ENCODE results near the gene CDC42EP5. TPM values are rescaled to one million over a fixed set of nuclear protein-coding genes. Genes with fewer than 3 reads are reported as not detected.

Gene CDC42EP5
- total RNA-seq, 1 donor from 2014 or later, result 153 TPM

DNA sequence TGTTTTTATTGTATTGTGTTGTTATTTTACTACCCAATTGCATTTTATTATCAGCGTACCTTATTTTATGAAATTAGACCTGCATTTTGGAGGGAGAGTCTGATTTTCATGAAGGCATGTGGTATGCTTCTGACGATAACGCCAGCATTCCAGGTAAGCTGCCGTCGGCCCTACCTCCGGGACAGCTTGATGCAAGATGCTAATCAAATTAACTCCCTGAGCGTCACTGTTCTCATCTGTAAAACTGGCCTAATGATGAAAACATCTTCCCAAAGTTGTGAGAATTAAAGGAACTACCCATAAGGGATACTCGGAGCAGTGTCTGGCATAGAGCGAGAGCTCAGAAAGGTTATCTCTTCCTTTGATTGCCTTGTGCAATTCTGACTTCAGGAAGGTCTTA lies 16.7 kb upstream of the CDC42EP5 start:
- H3K36me3 ChIP-seq, result no peaks in the 10 kb centered on the region
- no peak overlapping the region for H3K4me3 ChIP-seq
- H3K27me3 ChIP-seq, result no peaks in the 10 kb centered on the region
- TF ChIP-seq, protein P1, sequence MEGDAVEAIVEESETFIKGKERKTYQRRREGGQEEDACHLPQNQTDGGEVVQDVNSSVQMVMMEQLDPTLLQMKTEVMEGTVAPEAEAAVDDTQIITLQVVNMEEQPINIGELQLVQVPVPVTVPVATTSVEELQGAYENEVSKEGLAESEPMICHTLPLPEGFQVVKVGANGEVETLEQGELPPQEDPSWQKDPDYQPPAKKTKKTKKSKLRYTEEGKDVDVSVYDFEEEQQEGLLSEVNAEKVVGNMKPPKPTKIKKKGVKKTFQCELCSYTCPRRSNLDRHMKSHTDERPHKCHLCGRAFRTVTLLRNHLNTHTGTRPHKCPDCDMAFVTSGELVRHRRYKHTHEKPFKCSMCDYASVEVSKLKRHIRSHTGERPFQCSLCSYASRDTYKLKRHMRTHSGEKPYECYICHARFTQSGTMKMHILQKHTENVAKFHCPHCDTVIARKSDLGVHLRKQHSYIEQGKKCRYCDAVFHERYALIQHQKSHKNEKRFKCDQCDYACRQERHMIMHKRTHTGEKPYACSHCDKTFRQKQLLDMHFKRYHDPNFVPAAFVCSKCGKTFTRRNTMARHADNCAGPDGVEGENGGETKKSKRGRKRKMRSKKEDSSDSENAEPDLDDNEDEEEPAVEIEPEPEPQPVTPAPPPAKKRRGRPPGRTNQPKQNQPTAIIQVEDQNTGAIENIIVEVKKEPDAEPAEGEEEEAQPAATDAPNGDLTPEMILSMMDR (IDR thresholded peaks at IDR 0.05), result no peak
- intact Hi-C loops (cut with DNase I), result no loop called here
- H3K9me3 ChIP-seq, result no peaks in the 10 kb centered on the region
- DNase-seq (ENCODE audit: low spot score in 2 of 2), result no peak
- no peak overlapping the region for H3K27ac ChIP-seq
- no peaks in the 10 kb centered on the region for H3K4me1 ChIP-seq

DNA sequence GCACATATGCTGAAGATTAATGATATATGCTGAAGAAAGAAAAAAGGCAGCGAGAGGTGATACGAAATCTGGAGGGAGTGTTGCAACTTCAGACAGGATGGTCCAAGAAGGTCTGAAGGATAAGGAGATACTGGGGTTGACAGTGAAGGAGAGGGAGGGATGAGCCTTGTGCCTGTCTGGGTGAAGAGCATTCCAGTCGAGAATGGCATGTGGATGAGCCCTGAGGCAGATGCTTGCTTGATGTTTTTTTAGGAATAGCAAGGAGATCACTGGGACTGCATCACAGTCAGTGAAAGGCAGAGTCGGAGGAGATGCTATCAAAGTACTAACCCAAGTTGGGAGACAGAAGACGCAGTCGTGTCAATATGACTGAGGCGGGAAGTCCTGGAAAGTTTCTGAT lies 16.2 kb upstream of the CDC42EP5 start:
- Histone ChIP-seq H3K4me3 (no peak overlapping the region), H3K27ac (no peak overlapping the region), H3K36me3 (no peaks in the 10 kb centered on the region), H3K27me3 (no peaks in the 10 kb centered on the region), H3K4me1 (no peaks in the 10 kb centered on the region), H3K9me3 (no peaks in the 10 kb centered on the region)
- intact Hi-C loops (cut with DNase I), result no loop called here
- TF ChIP-seq, protein P1 (IDR thresholded peaks at IDR 0.05), result no peak
- DNase-seq (ENCODE audit: low spot score in 2 of 2), result no peak

DNA sequence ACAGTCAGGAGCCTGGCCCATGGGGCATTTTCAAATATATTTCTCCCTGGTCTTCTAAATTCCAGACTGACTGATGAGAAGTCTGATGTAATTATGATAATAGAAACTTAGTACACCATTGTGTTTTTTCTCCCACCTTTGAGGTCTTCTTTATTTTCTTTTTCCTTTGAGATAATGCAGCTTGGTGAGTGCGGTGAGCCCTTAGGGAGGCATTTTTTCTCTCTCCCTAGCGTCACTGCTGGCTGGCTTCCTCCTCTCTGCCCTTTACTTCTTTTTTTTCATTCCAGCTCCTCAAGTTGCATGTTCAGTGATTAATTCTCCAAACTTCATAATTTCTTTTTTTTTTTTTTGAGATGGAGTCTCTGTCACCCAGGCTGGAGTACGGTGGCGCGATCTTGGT lies 12.8 kb upstream of the CDC42EP5 start:
- TF ChIP-seq, protein P1 (IDR thresholded peaks at IDR 0.05), result no peak
- H3K27me3 ChIP-seq, result no peaks in the 10 kb centered on the region
- no peaks in the 10 kb centered on the region for H3K9me3 ChIP-seq
- H3K27ac ChIP-seq, result no peak overlapping the region
- no peaks in the 10 kb centered on the region for H3K36me3 ChIP-seq
- DNase-seq (ENCODE audit: low spot score in 2 of 2), result no peak
- no peak overlapping the region for H3K4me3 ChIP-seq
- H3K4me1 ChIP-seq, result no peaks in the 10 kb centered on the region
- intact Hi-C loops (cut with DNase I), result no loop called here

DNA sequence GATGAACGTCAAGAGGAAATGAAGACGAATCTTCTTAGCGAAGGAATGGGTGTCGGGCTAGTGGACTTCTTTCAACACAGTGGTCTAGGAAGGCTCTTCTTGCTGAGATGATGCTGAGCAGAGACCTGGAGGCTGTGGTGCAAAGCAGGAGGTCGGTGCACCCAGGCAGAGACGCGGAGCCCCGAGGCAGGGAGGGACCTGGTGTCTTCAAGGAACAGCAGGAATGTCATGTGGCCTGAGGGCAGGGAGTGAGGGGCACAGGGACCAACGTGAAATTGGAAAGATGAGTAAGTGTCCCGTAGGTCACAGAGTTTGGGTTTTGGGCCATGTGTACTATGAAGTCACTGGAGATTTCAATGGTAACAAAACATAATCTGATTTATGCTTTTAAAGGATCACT lies 11.4 kb upstream of the CDC42EP5 start:
- Histone ChIP-seq H3K4me3 (no peak overlapping the region), H3K27me3 (no peaks in the 10 kb centered on the region), H3K9me3 (no peaks in the 10 kb centered on the region), H3K36me3 (no peaks in the 10 kb centered on the region), H3K27ac (no peak overlapping the region), H3K4me1 (no peaks in the 10 kb centered on the region)
- DNase-seq (ENCODE audit: low spot score in 2 of 2), result peak in 1 of 2 donors; percentile 40
- intact Hi-C loops (cut with DNase I), result loop anchor here (5.0 kb wide), 1 partner anchor 193 kb away; no protein-coding TSS in a partner anchor
- TF ChIP-seq, protein P1 (IDR thresholded peaks at IDR 0.05), result no peak

DNA sequence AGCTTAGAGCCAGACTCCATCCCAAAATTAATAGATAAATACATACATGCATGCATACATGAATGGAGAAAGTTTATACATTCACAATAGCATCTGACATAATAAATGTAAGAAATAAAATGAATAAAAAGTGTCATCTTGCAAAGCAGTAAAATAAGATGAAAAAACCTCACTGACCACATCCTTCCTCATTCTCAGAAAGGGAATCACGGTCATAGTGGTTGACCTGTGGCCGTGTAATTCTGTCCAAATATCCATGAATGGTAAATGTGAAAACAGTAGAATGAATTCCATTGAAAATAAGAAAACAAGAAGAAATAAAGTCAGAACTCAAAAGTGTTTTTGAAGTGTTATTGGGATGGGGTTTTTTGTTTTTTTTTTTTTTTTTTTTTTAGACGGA lies 9.8 kb upstream of the CDC42EP5 start:
- no peaks in the 10 kb centered on the region for H3K27me3 ChIP-seq
- no peaks in the 10 kb centered on the region for H3K36me3 ChIP-seq
- intact Hi-C loops (cut with DNase I), result loop anchor here (5.0 kb wide), 1 partner anchor 194 kb away; no protein-coding TSS in a partner anchor
- no peak for DNase-seq (ENCODE audit: low spot score in 2 of 2)
- H3K4me1 ChIP-seq, result no peaks in the 10 kb centered on the region
- no peak overlapping the region for H3K27ac ChIP-seq
- TF ChIP-seq, protein P1 (IDR thresholded peaks at IDR 0.05), result no peak
- no peaks in the 10 kb centered on the region for H3K9me3 ChIP-seq
- H3K4me3 ChIP-seq, result no peak overlapping the region

All from ascending aorta (tissue), 2 donors.